Measurements from ENCODE around the gene SLC24A3. TPM values are rescaled to one million over a fixed set of nuclear protein-coding genes. Genes with fewer than 3 reads are reported as not detected.
"Not testable (repeated sequence)": the region's sequence is repeated elsewhere in the genome, so short reads cannot be mapped to it uniquely, and the experiment has no call there.

Gene SLC24A3
- total RNA-seq, 2 experiments from 2014 or later, result not detected

GRCh38 chr20:19750101-19750606 is 537.7 kb downstream of the SLC24A3 start:
- Histone ChIP-seq H3K4me2 (ENCODE audit: low read length) (no peak overlapping the region), H3K79me2 (ENCODE audit: insufficient read depth, low read depth, low read length) (no peaks in the 10 kb centered on the region), H3K27ac (ENCODE audit: low read depth, low read length, poor library complexity, severe bottlenecking) (no peak overlapping the region), H4K20me1 (ENCODE audit: insufficient read depth, low read length) (no peaks in the 10 kb centered on the region), H3K36me3 (ENCODE audit: insufficient read depth, low read length) (no peaks in the 10 kb centered on the region), H3K4me1 (ENCODE audit: insufficient read depth, low read length, poor library complexity, severe bottlenecking) (no peaks in the 10 kb centered on the region), H2AFZ (ENCODE audit: low read length) (no peak overlapping the region), H3K4me3 (ENCODE audit: low read depth, low read length, poor library complexity, severe bottlenecking) (no peak overlapping the region), H3K9me3 (ENCODE audit: low read length) (no peaks in the 10 kb centered on the region), H3K9me2 (ENCODE audit: insufficient read depth, low read length) (no peaks in the 10 kb centered on the region)
- TF ChIP-seq, protein P1, sequence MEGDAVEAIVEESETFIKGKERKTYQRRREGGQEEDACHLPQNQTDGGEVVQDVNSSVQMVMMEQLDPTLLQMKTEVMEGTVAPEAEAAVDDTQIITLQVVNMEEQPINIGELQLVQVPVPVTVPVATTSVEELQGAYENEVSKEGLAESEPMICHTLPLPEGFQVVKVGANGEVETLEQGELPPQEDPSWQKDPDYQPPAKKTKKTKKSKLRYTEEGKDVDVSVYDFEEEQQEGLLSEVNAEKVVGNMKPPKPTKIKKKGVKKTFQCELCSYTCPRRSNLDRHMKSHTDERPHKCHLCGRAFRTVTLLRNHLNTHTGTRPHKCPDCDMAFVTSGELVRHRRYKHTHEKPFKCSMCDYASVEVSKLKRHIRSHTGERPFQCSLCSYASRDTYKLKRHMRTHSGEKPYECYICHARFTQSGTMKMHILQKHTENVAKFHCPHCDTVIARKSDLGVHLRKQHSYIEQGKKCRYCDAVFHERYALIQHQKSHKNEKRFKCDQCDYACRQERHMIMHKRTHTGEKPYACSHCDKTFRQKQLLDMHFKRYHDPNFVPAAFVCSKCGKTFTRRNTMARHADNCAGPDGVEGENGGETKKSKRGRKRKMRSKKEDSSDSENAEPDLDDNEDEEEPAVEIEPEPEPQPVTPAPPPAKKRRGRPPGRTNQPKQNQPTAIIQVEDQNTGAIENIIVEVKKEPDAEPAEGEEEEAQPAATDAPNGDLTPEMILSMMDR (conservative IDR thresholded peaks at IDR 0.05; ENCODE audit: low read length), result no peak
- TF ChIP-seq EZH2phosphoT487 (IDR thresholded peaks at IDR 0.05; ENCODE audit: borderline replicate concordance, low read depth, low read length), result no peak
- BruUV-seq (replicated peaks), result no TSS peak
- ChIA-PET POLR2A (no interaction called here), CTCF (ENCODE audit: unreplicated experiment) (no interaction called here)
- intact Hi-C loops (cut with micrococcal nuclease; ENCODE audit: unreplicated experiment), result no loop called here
- no peak for DNase-seq (ENCODE audit: low spot score)

- Histone ChIP-seq H3K27ac (ENCODE audit: low read depth, low read length, poor library complexity, severe bottlenecking) (no peak overlapping the region), H3K9me3 (ENCODE audit: low read length) (no peaks in the 10 kb centered on the region), H3K36me3 (ENCODE audit: insufficient read depth, low read length) (no peaks in the 10 kb centered on the region), H3K9me2 (ENCODE audit: insufficient read depth, low read length) (no peaks in the 10 kb centered on the region), H3K79me2 (ENCODE audit: insufficient read depth, low read depth, low read length) (no peaks in the 10 kb centered on the region), H3K4me1 (ENCODE audit: insufficient read depth, low read length, poor library complexity, severe bottlenecking) (no peaks in the 10 kb centered on the region), H3K4me2 (ENCODE audit: low read length) (no peak overlapping the region), H2AFZ (ENCODE audit: low read length) (no peak overlapping the region), H4K20me1 (ENCODE audit: insufficient read depth, low read length) (no peaks in the 10 kb centered on the region), H3K4me3 (ENCODE audit: low read depth, low read length, poor library complexity, severe bottlenecking) (no peak overlapping the region)
- DNase-seq (ENCODE audit: low spot score), result no peak
- BruUV-seq (replicated peaks), result no TSS peak
- ChIA-PET POLR2A (no interaction called here), CTCF (ENCODE audit: unreplicated experiment) (no interaction called here)
- TF ChIP-seq, protein P1 (conservative IDR thresholded peaks at IDR 0.05; ENCODE audit: low read length), result no peak
- TF ChIP-seq EZH2phosphoT487 (IDR thresholded peaks at IDR 0.05; ENCODE audit: borderline replicate concordance, low read depth, low read length), result no peak
- intact Hi-C loops (cut with micrococcal nuclease; ENCODE audit: unreplicated experiment), result no loop called here
These were observed 538.6 kb downstream of the SLC24A3 start for GRCh38 chr20:19750907-19751636.

GRCh38 chr20:19754201-19754600 is 541.8 kb downstream of the SLC24A3 start:
- BruUV-seq (replicated peaks); H4K20me1 ChIP-seq (ENCODE audit: insufficient read depth, low read length); DNase-seq (ENCODE audit: low spot score); H3K4me2 ChIP-seq (ENCODE audit: low read length); H3K27ac ChIP-seq (ENCODE audit: low read depth, low read length, poor library complexity, severe bottlenecking); H3K9me2 ChIP-seq (ENCODE audit: insufficient read depth, low read length); H2AFZ ChIP-seq (ENCODE audit: low read length); H3K9me3 ChIP-seq (ENCODE audit: low read length); CTCF ChIA-PET (ENCODE audit: unreplicated experiment); H3K4me1 ChIP-seq (ENCODE audit: insufficient read depth, low read length, poor library complexity, severe bottlenecking); H3K4me3 ChIP-seq (ENCODE audit: low read depth, low read length, poor library complexity, severe bottlenecking); H3K36me3 ChIP-seq (ENCODE audit: insufficient read depth, low read length); POLR2A ChIA-PET; H3K79me2 ChIP-seq (ENCODE audit: insufficient read depth, low read depth, low read length); intact Hi-C loops (cut with micrococcal nuclease; ENCODE audit: unreplicated experiment): not testable (repeated sequence)

All from OCI-LY7 (cell line).